WERI-Rb-1 (cell line): Measurements from ENCODE around the gene PTGDR.

ENCODE experiments used
- DNase-seq: peaks from one replicate; pipeline ENCODE4 v3.0.0-alpha.2; 2020
- H3K27ac ChIP-seq: fragments of 250-450 bp; sonication (Bioruptor Pico); 2 replicates; pipeline ENCODE4 v1.5.1; 2020; ENCODE audit warnings: mild to moderate bottlenecking, moderate library complexity
- H3K27me3 ChIP-seq: fragments of 250-450 bp; sonication (Bioruptor Pico); 2 replicates; pipeline ENCODE4 v1.5.1; 2021; ENCODE audit warnings: mild to moderate bottlenecking, low read depth, moderate library complexity; ENCODE audit not compliant: insufficient read depth, severe bottlenecking
- H3K36me3 ChIP-seq: fragments of 250-450 bp; sonication (Bioruptor Pico); 2 replicates; pipeline ENCODE4 v1.5.1; 2020; ENCODE audit warnings: mild to moderate bottlenecking, moderate library complexity
- H3K4me3 ChIP-seq: 2 replicates; pipeline ENCODE4 v1.5.1; 2011; ENCODE audit warnings: low read depth, mild to moderate bottlenecking, control low read depth, low read length
- H3K9me3 ChIP-seq: fragments of 250-450 bp; sonication (Bioruptor Pico); 2 replicates; pipeline ENCODE4 v1.5.1; 2021; ENCODE audit warnings: mild to moderate bottlenecking, moderate library complexity; ENCODE audit not compliant: severe bottlenecking
- CTCF ChIP-seq: IDR thresholded peaks from 2 replicates; pipeline ENCODE4 v1.5.1; 2011; ENCODE audit warnings: low read depth, mild to moderate bottlenecking, control low read depth, inconsistent platforms, low read length

Gene PTGDR

DNA sequence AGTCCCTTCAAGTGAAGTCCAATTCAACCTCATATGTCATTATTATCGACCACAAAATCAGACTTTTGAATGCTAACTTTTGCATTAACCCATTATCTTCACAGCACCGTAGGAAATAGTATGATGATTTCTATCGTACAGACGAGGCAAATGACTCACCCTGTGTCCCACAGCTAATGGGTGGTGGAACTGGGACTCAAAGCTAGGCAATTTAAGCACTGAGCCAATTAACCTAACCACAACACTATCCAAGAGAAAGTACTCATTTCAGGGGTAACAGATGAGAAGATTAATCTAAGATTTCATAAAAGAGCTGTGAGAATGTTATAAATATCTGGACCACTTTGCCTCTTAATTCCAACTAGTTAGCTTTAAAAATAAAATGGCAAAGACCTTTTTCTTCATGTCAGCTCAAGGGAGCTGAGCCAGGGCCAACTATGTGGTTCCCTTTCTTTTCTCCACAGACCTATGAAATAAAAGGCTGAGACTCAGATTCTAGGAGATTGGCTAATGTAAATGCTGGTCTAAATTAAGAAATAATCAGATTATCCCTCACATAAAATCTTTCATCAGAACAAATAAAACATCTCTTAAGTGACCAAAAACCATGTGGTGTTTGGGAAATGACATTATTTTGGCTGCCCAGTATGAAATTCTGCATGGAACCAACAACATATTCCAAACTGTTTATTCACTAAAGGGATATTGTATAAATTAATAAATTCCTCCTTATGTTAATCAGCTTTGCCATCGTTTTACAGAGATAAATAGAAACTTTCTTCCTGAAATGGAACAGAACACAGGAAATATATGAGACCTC is 51.5 kb downstream of the PTGDR start:
- H3K9me3 ChIP-seq: peaks cover 5% of the 10 kb centered on the region
- H3K36me3 ChIP-seq: no peaks in the 10 kb centered on the region
- peaks cover 5% of the 10 kb centered on the region for H3K27me3 ChIP-seq
- TF ChIP-seq CTCF: no peak
- H3K4me3 ChIP-seq: no peak overlapping the region
- DNase-seq: no peak
- no peak overlapping the region for H3K27ac ChIP-seq

DNA sequence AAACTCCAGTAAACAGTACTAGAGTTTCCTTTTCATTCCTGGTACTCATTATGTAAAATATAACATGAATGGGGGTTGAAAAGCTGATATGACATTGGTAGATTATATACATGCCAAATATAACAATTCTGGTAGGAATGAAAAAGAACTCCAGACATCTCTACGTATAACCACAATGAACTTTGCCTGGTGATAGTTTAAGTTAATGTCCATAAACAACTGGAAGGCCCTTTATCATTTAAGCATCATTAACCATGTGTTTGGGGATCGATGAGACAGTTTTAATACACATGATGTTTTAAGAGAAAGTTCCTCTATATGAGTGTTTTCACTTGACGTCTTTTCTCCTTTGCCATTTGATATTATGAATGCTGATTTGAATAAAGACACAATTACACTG is 52.4 kb downstream of the PTGDR start:
- no peak for TF ChIP-seq CTCF
- no peak for DNase-seq
- Histone ChIP-seq H3K36me3 (no peaks in the 10 kb centered on the region), H3K27me3 (peaks cover 3% of the 10 kb centered on the region), H3K27ac (no peak overlapping the region), H3K4me3 (no peak overlapping the region), H3K9me3 (peaks cover 5% of the 10 kb centered on the region)

DNA sequence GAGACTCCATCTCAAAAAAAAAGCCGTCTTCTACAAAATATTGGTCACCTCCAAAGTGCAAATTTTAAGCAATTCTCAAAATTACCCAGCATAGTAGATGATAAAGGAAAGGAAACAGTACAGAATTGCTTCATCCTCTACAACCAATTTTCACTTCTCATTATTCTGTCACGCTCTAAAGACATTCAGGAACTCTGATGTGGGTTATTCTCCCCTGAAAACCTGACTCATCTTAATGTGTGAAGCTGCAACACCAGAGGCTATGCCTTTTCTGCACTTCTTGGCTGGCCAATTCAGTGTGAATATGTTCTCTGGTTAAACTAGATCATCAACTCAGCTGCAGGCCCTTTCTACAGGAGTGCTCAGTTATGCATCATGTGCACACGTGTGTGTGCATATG is 57.6 kb downstream of the PTGDR start:
- H3K9me3 ChIP-seq: peaks cover 5% of the 10 kb centered on the region
- no peak for TF ChIP-seq CTCF
- no peaks in the 10 kb centered on the region for H3K36me3 ChIP-seq
- H3K27ac ChIP-seq: no peak overlapping the region
- no peaks in the 10 kb centered on the region for H3K27me3 ChIP-seq
- DNase-seq: no peak
- H3K4me3 ChIP-seq: no peak overlapping the region

DNA sequence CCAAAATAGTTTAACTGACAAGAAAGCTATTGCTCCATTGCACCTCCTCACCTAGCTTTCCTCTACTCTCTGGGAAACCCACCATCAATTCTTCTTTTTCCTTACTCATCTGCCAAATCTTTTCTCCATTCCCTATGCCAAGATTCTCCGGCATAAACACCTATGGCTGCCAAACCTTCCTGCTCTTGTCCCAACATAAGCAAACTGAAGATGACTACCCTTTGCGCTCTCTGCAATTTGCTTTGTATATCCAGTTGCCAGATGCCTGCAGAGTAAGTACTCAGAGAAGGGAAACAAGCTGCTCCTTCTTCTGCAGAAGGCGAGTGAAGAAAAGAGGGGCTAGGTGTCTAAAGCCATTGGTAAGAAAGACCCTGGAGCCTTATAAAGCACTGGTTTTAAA is 58.1 kb downstream of the PTGDR start:
- Histone ChIP-seq H3K27me3 (no peaks in the 10 kb centered on the region), H3K4me3 (no peak overlapping the region), H3K36me3 (no peaks in the 10 kb centered on the region), H3K9me3 (peaks cover 5% of the 10 kb centered on the region), H3K27ac (no peak overlapping the region)
- TF ChIP-seq CTCF: no peak
- DNase-seq: no peak
